Measurements from ENCODE around the gene UBE2D2. TPM values are rescaled to one million over a fixed set of nuclear protein-coding genes. Genes with fewer than 3 reads are reported as not detected.

The UBE2D2 gene
- total RNA-seq, 1 experiment from 2014 or later: 187 TPM

DNA sequence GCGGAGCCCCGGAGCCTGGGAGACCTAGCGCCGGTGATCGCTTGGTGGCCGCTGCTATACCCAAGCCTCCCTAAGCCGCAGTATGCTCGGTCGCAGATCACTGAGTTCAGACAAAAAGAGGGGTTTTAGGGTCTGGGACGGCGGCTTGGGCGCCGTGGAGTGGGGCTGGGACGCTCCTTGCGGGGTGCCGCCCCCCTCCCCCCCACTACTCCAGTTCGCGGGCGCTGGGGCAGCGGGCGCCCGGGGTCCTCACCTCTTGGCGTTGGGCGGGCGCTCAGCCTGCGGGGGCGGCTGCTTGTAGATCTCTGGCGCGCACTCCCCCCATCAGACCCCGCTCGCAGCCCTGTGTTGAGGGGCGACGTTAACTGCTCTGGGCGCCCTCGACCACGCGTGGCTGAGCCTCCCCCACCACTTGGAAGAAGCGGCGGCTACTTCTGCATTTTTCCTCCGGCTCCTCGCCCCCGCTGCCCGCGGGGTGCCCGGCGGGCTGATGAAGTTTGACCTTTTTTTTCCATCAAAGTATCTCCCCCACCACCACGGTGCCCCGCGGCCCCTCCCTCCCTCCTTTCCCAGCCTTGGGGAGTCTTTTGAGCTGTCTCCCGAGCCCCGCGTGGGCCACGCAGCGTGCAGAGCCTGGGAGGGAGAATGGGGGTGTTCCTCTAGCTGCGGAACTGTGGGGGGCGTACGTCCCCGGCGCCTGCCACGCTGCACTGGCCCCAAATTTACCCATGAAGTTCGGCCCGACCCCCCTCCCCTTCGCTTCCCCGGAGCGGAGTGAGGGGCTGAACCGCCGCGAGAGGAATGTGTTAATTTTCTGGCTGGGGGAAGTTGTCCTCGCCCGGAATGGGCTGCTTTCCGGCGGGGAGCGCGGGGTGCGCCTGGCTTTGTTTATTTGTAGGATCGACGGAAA lies 88.2 kb downstream of the UBE2D2 start:
- TSS peak; percentile 21 for BruUV-seq (replicated peaks)
- CTCF ChIA-PET: interaction anchor here (1.3 to 3.9 kb wide), 4 partner anchors 11 to 12 kb away, joined by 5 to 68 read pairs (median 32); no protein-coding TSS in a partner anchor
- Mint-ChIP-seq H3K27ac (ENCODE audit: unreplicated experiment) (peak overlapping the region; percentile 32), H3K4me3 (ENCODE audit: low read depth, unreplicated experiment) (peak overlapping the region; percentile 99), H3K4me1 (ENCODE audit: low read depth, unreplicated experiment) (peaks cover 67% of the 10 kb centered on the region), H3K27me3 (ENCODE audit: unreplicated experiment) (no peaks in the 10 kb centered on the region), H3K9me3 (ENCODE audit: low read depth, unreplicated experiment) (no peaks in the 10 kb centered on the region), H3K36me3 (ENCODE audit: insufficient read depth, unreplicated experiment) (peaks cover 47% of the 10 kb centered on the region)
- TF ChIP-seq, protein P1, sequence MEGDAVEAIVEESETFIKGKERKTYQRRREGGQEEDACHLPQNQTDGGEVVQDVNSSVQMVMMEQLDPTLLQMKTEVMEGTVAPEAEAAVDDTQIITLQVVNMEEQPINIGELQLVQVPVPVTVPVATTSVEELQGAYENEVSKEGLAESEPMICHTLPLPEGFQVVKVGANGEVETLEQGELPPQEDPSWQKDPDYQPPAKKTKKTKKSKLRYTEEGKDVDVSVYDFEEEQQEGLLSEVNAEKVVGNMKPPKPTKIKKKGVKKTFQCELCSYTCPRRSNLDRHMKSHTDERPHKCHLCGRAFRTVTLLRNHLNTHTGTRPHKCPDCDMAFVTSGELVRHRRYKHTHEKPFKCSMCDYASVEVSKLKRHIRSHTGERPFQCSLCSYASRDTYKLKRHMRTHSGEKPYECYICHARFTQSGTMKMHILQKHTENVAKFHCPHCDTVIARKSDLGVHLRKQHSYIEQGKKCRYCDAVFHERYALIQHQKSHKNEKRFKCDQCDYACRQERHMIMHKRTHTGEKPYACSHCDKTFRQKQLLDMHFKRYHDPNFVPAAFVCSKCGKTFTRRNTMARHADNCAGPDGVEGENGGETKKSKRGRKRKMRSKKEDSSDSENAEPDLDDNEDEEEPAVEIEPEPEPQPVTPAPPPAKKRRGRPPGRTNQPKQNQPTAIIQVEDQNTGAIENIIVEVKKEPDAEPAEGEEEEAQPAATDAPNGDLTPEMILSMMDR (IDR thresholded peaks at IDR 0.05; ENCODE audit: unreplicated experiment): no peak
- intact Hi-C loops (cut with micrococcal nuclease; ENCODE audit: unreplicated experiment): no loop called here
- DNase-seq: no peak

DNA sequence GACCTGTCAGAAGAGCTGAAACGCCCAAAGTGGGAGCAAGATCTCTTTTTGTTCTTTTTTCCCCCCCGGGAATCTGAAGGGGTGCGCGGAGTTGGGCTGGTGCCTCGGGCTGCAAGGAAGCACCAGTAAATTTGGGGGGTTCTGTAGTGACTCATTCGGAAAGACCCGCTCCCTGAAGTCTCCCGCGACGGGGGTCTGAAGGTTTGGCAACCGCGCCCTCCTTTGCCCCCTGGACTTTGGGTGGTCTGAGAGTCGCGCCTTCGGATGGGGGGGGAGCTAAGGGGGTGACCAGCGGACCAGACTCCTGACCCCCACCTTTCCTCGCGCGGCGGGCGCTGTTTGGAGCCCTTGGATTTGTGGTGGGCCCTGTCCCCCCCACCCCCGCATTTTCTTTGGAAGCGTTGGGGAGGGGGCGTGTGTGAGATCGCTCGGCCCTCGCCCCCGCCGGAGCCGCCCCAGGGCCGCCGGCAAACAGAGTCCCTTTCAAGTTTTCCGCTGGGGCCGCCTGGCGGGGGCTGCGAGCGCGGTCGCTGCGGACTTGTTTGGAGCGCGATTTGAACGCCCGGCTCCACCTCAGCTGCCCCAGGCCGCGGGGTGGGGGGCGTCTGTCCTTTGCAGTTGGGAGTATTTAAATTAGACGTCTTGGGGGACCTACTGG lies 89.0 kb downstream of the UBE2D2 start:
- Mint-ChIP-seq H3K27ac (ENCODE audit: unreplicated experiment) (peak overlapping the region; percentile 32), H3K4me1 (ENCODE audit: low read depth, unreplicated experiment) (peaks cover 67% of the 10 kb centered on the region), H3K36me3 (ENCODE audit: insufficient read depth, unreplicated experiment) (peaks cover 47% of the 10 kb centered on the region), H3K9me3 (ENCODE audit: low read depth, unreplicated experiment) (no peaks in the 10 kb centered on the region), H3K4me3 (ENCODE audit: low read depth, unreplicated experiment) (peak overlapping the region; percentile 99), H3K27me3 (ENCODE audit: unreplicated experiment) (no peaks in the 10 kb centered on the region)
- CTCF ChIA-PET: interaction anchor here (1.3 to 3.9 kb wide), 3 partner anchors 10 to 21 kb away, joined by 5 to 47 read pairs (median 5); no protein-coding TSS in a partner anchor
- intact Hi-C loops (cut with micrococcal nuclease; ENCODE audit: unreplicated experiment): loop anchor here (5.0 kb wide), 1 partner anchor 117 kb away; no protein-coding TSS in a partner anchor
- DNase-seq: no peak
- BruUV-seq (replicated peaks): no TSS peak
- TF ChIP-seq, protein P1 (IDR thresholded peaks at IDR 0.05; ENCODE audit: unreplicated experiment): peak; percentile 15

DNA sequence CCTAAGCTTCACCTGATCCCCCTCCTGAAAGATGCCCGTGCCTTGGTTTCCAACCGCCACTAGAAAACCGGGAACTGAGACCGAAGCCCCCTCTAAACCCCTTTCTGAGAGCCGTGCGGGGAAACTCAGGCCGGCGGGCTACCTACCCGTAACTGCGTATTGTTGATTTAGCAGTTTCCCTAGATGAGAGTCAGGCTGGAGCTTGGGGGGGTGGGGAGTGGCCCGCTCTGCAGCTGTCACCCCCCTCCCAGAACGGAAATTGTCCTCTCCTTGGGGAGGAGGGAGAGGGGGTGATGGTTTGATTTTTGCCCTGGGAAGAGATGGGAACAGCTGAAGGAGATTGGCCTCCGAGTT lies 89.5 kb downstream of the UBE2D2 start:
- peaks cover 67% of the 10 kb centered on the region for H3K4me1 Mint-ChIP-seq (ENCODE audit: low read depth, unreplicated experiment)
- no peaks in the 10 kb centered on the region for H3K27me3 Mint-ChIP-seq (ENCODE audit: unreplicated experiment)
- H3K27ac Mint-ChIP-seq (ENCODE audit: unreplicated experiment): peak overlapping the region; percentile 32
- TF ChIP-seq, protein P1 (IDR thresholded peaks at IDR 0.05; ENCODE audit: unreplicated experiment): no peak
- BruUV-seq (replicated peaks): no TSS peak
- peaks cover 47% of the 10 kb centered on the region for H3K36me3 Mint-ChIP-seq (ENCODE audit: insufficient read depth, unreplicated experiment)
- no peak for DNase-seq
- H3K9me3 Mint-ChIP-seq (ENCODE audit: low read depth, unreplicated experiment): no peaks in the 10 kb centered on the region
- intact Hi-C loops (cut with micrococcal nuclease; ENCODE audit: unreplicated experiment): loop anchor here (5.0 kb wide), 1 partner anchor 117 kb away; no protein-coding TSS in a partner anchor
- H3K4me3 Mint-ChIP-seq (ENCODE audit: low read depth, unreplicated experiment): peak overlapping the region; percentile 99
- CTCF ChIA-PET: interaction anchor here (1.3 to 3.9 kb wide), 3 partner anchors 10 to 21 kb away, joined by 5 to 47 read pairs (median 5); no protein-coding TSS in a partner anchor

DNA sequence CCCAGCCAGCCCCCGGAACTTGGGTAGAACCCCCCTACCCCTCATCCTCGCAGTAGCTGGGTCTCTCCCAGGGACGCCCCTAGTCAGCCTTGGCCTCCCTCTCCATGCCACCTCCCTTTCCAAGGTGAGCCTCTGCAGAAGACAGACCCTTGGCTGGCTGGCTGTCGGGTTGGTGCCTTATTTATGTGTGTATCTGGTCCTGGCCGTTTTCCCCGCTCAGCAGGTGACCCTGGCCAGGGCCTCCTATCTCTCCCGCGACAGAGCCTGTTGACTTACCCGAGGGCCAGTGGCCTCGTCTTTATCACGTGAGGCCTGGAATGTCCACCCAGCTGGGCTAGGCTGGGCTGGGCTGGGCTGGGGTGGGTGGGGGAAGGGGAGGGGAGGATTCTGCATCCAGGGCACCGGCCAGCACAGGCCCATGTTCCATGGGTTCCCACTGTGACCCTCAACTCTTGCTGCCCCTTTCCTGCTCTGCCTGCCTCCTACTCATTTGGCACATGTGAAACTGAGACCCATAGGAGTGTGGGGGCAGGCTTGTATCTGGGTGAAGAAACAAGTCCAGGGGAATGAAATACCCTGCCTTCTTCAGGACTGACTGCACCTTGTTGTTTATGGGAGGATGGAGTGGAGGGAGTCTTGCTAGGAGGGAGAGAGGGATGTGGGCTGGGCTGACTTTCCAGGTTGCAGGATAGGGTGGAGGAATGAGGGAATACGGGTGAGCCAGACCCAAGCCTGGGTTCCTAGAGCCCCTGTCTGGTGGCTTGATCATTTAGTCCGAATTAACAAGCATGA lies 90.1 kb downstream of the UBE2D2 start:
- Mint-ChIP-seq H3K27ac (ENCODE audit: unreplicated experiment) (peak overlapping the region; percentile 32), H3K4me1 (ENCODE audit: low read depth, unreplicated experiment) (peaks cover 67% of the 10 kb centered on the region), H3K9me3 (ENCODE audit: low read depth, unreplicated experiment) (no peaks in the 10 kb centered on the region), H3K4me3 (ENCODE audit: low read depth, unreplicated experiment) (peak overlapping the region; percentile 99), H3K27me3 (ENCODE audit: unreplicated experiment) (no peaks in the 10 kb centered on the region), H3K36me3 (ENCODE audit: insufficient read depth, unreplicated experiment) (peaks cover 47% of the 10 kb centered on the region)
- CTCF ChIA-PET: interaction anchor here (0.6 to 3.9 kb wide), 10 partner anchors 9 to 518 kb away, joined by 3 to 47 read pairs (median 6); no protein-coding TSS in a partner anchor
- TF ChIP-seq, protein P1 (IDR thresholded peaks at IDR 0.05; ENCODE audit: unreplicated experiment): no peak
- DNase-seq: peak; percentile 67
- intact Hi-C loops (cut with micrococcal nuclease; ENCODE audit: unreplicated experiment): loop anchor here (5.0 kb wide), 1 partner anchor 116 kb away; no protein-coding TSS in a partner anchor
- BruUV-seq (replicated peaks): no TSS peak

Data from Calu3 (cell line).